GM21723 (cell line): ENCODE results near the gene CALM1.

Source experiments
- ATAC-seq: cut with Tn5 transposase; IDR thresholded peaks from one replicate; pipeline ENCODE4 v1.9.1; 2021; ENCODE audit warnings: mild to moderate bottlenecking, moderate library complexity; ENCODE audit not compliant: unreplicated experiment

Gene CALM1

DNA sequence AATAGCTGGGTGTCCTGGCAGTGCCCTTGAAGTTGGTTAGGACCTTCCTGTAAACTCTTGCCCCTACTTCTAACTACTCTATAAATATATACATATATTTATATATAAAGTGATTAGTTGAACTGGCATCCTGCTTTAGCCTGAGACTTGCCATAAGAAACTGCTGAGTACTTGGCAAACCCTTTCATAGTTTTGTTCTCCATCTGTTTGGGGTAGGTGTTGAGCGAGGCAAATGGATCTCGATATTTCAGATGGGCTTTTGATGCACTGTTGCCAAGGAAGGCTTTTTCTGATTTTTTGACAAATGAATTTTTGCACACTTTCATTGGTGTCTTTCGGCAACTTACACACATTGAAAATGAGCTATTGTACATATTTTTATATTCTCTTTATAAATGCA lies 10.4 kb downstream of the CALM1 start:
- ATAC-seq: no peak

DNA sequence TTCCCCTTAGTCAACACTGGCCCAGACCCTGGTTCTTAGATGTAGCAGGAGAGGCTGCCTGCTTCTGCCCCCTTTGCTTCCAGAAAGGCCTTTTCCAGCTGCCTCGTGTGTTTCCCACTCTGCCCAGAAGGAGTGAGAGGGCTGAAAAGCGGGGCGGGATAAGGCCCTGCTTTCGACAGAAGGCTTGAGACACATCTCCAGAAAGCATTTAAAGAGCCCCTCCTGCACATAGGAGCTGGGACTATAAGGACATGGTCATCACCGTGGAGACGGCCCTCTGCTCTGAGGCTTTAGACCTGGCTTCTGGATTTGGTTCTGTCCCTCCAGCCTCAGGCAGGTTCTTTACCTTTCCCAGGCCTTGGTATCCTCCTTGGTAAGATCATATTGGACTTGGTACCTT lies 11.9 kb downstream of the CALM1 start:
- ATAC-seq: no peak

DNA sequence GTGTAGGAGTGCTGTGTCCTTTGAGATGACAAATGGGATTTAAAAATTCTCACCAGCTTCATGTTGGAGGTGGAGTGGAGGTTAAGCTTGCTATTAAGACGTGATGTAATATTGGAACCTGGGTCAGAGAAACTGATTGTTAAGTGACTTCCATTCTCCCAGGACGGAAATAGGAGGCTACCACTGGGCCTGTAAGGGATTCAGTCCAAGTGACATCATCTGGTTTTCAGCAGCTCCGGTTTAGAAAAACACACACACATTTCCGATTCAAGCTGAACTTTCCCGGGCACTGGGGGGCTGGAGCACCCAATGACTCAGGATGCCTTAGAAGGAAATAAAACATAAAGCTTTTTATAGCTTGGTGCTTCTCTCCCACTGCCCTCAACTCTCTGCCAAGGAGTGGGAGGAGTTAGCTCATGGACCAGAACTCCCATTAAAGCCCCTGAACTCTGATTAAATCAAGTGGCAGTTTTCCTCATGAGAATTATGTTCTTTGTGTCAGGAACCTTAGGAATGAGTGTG lies 12.4 kb downstream of the CALM1 start:
- ATAC-seq: no peak

DNA sequence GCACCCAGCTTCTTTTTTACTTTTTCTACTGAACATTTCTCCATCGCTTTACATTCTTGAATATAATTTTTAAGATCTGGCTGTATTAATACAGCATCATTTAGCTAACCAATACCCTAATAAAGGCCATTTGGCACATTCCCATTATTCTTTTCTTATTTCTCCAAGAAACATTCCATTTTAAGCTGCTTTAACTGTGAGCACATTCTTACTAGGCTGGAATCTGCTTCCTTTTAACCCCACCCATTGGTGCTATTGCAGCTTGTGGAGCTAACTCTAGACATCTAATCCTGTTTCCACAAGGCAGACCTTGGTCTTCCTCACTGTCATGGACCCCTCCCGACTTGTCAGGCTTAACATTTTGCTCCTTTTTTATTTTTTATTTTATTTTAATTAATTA lies 15.2 kb downstream of the CALM1 start:
- no peak for ATAC-seq

DNA sequence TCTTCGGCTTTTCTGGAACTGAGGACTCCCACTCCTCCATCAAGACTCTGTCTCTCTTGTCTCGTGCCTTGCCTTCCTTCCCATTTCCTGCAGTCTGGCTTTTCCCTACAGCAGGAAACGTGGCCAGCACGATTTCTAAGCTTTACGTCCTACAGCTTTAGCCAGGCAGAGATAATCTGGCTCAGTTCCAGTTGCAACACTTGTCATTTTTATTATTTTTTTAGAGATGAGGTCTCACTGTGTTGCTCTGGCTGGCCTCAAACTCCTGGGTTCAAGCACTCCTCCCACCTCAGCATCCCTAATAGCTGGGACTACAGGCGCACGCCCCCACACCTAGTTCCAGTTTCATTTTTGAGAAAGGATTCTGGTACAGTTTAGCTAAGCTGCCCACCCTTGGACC lies 19.9 kb downstream of the CALM1 start:
- no peak for ATAC-seq

DNA sequence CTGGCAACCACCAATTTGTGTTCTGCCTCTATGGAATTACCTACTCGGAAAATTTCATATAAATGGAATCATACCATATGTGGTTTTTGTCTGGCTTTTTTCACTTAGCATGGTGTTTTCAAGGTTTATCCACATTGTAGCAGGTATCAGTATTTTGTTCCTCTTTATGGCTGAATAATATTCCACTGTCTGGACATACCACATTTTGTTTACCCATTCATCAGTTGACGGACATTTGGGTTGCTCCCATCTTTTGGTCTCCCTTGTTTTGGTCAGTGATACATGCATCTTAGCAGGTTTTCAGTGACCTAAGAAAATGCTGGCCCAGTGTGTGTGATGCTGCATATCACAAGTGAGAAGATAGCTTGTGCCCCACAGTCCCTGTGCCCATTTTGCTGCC lies 21.2 kb downstream of the CALM1 start:
- no peak for ATAC-seq

DNA sequence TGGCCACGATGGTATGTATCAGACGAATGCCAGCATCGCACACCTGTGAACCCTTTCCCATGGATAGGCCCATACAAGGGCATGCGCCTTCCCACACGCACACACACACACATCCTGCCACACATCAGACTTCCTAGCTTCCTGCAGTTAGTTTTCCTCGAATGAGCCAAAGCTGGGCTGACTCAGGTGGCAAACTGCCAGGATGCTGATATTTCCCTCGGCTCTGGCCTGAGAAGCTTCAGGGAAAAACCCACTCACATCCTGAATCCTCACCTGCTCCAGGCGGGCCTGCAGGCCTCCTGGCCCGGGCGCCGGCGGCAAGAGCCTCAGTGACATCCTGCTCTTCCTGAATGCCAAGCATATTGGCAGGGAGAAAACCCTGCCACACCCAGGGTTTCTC lies 22.4 kb downstream of the CALM1 start:
- no peak for ATAC-seq

DNA sequence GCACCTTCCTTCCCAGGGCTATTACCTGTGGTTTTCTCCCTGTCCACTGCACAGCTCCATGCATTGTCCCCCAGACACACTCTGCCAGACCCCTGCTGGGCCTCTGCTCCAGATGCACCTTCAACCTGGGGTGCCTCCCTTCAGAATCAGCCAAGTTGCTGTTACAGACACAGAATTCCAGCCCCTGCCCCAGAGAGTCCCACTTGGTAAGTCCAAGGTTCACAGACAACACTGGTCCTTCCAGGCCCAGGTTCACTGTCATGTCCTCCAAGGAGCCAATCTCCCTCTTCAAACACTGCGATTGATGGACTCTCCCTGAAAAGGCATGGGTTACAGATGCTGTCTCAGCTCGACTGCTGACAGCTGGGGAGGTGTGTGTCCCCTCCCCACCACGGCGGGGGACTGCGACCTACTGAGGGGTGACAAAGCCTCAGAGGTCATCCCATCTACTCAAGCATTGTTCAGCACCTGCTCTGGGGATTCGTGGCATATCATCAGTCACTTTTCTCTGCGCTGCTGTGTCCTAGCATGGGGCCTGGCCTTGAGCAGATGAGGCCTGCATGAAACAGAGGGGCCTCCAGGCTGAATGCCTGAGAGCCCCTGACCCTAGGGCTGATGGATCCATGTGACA lies 24.3 kb downstream of the CALM1 start:
- ATAC-seq: no peak

DNA sequence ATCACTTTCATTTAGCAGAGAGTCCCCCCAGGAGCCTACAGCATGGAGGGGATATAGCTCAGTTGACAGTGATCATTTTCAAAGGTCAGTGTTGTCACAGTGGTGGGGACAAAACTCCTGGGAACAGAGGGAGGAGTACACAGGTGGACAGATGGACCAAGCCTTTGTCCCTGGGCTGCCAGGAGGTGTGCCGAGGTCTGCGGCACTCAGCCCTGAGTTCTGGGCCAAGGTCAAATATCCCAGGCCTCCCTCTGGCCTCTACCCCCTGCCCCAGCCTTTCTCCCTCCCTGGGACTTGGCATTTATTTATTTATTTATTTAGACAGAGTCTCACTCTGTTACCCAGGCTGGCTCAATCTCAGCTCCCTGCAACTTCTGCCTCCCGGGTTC lies 24.8 kb downstream of the CALM1 start:
- no peak for ATAC-seq

DNA sequence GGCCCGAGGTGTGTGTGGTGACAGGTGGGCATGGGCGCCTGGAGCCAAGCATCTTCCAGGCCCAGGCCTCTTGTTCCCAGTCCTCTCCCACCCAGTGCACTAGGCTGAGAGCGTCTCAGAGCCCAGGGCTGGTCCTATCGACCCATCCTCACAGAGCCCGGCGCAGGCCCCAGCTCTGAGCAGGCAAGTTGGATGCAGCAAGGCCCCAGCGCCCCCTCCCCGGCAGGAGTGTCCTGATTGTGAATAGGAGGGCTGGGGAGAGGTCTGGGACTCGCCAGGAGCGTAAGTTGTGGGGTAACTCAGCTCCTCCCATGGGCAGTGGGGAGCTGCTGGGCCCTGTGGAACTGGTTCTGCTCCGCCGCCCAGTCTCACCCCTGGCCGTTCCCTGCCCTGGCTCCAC lies 26.3 kb downstream of the CALM1 start:
- ATAC-seq: no peak

DNA sequence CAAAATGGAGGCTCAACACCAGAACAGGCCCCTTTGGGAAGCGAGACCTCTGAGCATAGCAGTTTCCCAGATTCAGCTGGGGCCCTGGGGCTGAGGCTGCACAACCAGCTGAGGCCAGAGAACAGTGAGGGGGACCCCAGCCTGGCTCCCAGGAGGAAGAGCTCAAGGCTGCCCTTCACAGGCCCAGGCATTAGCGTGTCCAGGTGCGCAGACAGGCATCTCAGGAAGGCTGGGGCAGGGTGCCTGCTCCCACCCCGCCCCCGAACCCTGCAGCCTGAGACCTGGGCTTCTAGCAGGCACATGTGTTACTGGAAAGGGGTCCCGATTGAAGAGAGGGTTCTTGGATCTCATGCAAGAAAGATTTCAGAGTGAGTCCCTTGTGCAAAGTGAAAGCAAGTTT lies 27.2 kb downstream of the CALM1 start:
- no peak for ATAC-seq

DNA sequence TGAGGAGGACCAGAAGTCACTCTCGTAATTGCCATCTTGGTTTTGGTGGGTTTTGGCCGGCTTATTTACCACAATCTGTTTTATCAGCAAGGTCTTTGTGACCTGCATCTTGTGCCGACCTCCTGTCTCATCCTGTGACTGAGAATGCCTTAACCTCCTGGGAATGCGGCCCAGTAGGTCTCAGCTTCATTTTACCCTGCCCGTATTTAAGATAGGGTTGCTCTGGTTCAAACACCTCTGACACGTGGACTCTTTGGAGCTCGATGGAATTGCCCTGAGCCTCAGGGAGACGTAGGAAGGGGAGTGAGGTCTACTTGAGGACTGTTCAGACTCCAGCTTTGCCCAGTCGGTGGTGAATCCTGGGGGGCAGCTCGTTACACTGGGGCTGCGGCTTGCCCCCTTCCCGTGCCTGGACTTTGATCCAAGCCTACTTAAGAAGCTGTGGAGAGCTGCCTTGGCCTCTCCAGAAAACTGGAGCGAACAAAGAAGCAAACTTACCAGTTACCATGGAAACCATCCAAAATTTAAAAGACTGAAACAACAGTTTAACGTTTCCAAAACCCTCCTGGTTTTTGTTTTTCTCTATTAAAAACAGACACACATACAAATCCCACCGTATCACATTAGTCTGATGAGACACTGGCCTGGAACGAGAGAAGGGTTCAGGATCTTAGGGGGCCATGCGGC lies 28.0 kb downstream of the CALM1 start:
- no peak for ATAC-seq

DNA sequence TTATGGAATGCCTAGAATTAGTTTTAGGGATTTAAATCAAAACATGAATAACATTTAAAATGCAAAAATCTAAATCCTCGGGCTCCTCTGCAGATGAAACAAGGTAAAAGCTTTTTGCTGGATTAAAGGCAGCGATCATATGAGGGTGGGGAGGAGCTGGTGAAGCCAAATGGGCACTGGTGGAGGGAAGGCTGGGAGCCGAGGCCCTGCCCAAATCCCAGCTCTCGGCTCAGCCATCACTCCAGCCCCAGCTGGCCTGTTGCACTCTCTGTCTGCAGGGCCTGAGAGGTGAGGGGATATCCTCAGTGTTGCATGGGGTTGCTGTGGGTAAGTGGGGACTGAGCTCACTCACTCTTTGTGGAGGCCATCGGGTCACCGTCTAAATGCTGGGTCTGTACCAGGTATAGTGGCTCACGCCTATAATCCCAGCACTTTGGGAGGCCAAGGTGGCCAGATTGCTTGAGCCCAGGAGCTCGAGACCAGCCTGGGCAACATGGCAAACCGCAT lies 28.6 kb downstream of the CALM1 start:
- no peak for ATAC-seq

DNA sequence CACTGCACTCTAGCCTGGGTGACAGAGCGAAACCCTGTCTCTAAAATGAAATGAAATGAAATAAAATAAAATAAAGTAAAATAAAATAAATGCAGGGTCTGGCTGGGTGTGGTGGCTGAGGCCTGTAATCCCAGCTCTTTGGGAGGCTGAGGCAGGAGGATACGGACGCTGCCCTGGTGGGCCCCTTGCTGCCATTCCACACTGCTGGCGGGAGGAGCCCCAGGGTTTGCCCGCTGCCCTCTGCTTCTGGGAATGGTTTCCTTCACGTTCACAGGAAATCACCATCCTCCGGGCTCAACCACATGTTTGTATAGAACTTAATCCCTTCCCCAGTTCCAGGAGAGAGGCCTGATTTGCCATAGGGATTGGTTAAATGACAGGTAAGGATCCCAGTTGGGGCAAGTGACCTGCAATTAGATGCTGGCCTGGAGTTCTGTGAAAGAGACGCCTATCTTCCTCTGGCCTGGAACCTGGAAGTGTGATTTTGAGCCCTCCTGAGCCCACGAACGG lies 29.3 kb downstream of the CALM1 start:
- ATAC-seq: no peak

DNA sequence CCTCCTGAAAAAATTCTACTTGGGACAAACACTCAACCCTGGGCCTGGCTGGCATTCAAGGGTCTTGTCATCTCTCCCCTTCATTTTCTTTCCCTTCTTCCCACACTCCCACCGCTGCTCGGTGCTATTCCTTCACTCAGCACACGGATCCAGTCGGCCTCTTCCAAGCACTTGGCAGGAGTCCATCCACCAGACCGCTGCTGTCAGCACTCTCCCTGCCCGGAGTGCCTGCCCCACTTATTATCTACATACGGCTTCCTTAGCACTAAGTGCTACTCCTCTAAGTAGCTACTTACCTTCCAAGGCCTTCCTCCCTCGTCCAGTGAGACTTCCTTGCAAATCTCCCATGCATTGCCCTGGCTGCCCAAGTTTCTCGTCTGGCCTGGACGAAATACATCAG lies 29.8 kb downstream of the CALM1 start:
- no peak for ATAC-seq

DNA sequence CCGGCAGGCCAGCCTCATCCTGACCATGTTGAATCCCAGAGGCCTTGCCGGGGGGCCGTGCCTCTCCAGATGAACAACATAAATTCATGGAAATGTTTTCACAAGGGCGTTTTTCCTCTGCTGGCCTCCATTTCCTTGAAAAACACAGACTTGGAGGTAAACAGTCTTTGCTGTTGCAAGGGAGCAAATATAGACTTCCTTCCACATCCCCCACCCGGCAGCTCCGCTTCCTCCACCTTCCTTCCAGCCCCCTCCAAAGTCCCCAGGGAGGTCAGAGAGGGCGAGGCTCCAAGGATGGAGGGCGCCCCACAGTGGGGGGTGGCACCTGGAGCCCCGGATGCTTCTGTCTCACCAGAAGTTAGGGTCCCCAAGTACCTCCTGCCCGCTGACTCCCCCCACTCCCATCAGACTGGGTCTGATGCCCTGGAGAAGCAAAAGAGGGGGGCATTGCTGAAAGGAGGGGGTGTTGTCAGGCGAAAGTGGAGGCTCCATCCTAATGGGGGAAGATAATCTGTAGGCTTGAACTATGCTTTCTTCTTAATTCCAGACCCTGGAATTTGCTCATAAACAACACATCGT lies 31.1 kb downstream of the CALM1 start:
- ATAC-seq: no peak

DNA sequence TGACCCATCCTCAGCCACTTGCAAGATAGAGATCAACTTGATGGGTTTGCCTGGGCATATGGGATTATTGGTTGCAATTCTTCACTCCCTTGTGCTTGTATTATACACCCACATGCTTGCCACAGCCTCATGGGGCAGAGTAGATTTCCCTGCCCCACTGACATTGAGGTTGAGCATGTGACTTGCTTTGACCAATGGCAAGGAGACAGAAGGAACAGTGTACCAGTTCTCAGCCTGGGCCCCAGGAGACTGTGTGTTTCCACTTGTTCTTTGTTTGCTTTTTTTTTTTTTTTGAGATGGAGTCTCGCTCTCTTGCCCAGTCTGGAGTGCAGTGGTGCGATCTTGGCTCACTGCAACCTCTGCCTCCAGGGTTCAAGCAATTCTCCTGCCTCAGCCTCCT lies 31.8 kb downstream of the CALM1 start:
- no peak for ATAC-seq

DNA sequence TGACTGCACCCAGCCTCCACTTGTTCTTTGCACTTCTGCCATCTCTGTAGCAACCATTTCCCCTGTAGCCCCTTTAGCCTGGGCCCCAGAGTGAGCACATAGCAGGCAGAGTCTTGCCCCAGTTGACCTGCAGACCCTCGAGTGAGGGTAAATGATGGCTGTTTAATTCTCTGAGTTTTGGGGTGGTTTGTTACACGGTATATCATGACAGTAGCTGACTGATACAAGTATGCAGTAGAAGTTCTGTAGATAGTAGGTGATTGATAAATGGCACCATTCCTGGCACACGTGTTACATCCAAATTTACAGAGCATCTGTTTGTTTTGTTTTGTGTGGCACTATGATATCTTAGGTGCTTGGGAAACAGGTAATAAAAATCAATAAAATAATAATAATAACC lies 32.4 kb downstream of the CALM1 start:
- ATAC-seq: no peak

DNA sequence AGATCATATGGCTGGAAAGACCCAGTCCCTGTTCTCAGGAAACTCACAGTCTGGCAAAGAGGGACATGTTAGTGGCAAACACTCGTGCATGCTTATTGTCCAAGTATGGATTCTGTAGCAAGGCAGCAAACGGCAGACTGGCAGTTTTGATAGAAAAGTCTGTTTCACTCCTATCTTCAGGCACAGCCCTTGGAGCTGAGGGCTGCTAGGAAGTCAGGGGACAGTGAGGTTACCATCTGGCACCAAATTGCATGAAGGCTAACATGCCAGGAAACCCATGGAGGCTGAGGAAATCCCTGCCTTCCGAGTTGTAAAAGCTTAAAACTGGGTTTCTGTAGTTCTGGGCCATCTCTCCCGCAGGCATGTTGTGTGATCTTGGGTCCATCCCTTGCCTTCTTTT lies 32.9 kb downstream of the CALM1 start:
- ATAC-seq: no peak

DNA sequence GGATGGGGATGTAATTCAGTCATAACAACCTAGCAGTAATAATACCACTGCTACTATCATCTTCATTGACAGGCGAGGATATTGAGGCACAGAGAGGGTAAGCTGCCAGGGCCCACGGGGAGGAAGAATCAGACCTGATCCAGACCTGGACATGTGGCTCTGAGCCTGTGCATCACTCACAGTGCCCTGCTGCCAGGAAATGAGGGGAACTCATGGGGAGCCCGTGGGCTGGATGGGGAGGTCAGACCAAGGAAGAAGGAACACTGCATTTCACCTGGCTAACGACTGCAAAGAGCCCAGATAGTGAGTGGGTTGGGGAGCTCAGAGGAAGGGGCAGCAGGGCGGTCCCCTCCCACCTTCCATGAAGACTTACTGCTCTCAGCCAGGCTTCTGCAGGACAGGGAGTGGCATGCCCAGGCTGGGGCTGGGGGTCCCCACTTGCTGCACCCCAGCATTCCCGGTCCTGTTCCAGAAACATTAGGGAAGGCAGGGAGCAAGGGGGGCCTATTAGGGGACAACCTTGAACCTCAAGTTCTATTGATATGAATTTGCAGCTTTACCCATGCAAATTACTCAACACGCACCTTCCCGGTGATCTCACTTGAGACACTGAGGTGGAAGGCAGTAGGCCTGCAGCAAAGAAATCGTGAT lies 37.7 kb downstream of the CALM1 start:
- no peak for ATAC-seq

DNA sequence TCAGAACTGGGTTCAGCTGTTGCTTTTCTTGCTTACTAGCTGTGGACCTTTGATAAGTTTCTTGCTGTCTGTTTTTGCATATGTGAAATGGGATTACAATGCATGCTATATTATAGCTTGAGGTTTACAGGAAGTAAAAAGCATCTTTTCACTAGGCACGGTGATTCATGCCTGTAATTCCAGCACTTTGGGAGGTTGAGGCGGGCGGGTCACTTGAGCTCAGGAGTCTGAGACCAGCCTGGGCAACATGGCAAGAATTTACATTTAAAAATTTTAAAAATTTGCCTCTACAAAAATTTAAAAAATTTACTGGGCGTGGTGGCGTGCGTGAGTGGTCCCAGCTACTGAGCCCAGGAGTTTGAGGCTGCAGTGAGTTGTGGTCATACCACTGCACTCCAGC lies 42.0 kb downstream of the CALM1 start:
- ATAC-seq: no peak

DNA sequence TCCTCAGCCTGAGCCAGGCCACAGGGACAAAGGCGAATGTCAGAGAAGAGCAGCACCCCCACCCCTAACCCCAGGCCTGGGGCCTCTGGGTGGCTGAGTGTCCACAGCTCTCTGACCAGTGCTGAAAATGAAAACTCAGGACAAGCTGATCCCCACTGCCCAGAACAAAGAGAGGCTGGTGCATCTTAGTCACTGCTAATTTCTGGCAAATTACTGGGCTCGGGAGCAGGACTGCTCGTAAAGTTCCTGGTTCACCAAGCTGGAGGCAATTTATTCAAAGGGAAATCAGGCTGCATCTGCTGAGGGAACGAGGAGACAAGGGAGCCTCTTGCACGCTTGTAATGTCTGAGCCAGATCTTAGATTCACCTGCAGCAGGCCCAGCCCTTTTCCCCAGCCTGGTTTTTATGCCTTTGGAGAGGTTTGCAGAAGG lies 43.2 kb downstream of the CALM1 start:
- no peak for ATAC-seq
